HG02678 (cell line): ENCODE data around the gene GSTA1.
"Not testable (repeated sequence)": the region's sequence is repeated elsewhere in the genome, so short reads cannot be mapped to it uniquely, and the experiment has no call there.

Experiments used
- ATAC-seq: cut with Tn5 transposase; IDR thresholded peaks from one replicate; pipeline ENCODE4 v1.9.1; 2021; ENCODE audit warnings: mild to moderate bottlenecking, moderate library complexity; ENCODE audit not compliant: unreplicated experiment

The GSTA1 gene

GRCh38 chr6:52803668-52804255 is at the start of gene GSTA1:
Gene GSTA1 (minus strand): TSS chr6:52803816. CDS start chr6:52799267, 4,549 bp downstream.
- ATAC-seq = not testable (repeated sequence)

- no peak for ATAC-seq
Measured at GRCh38 chr6:52849137-52849536, 45.5 kb upstream of the GSTA1 start.

GRCh38 chr6:52846002-52846401 is 42.4 kb upstream of the GSTA1 start:
- ATAC-seq = no peak

- no peak for ATAC-seq
Measured at GRCh38 chr6:52843605-52844004, 40.0 kb upstream of the GSTA1 start.

- ATAC-seq = no peak
Measured at GRCh38 chr6:52840763-52841585, 37.4 kb upstream of the GSTA1 start, which contains the start of gene GSTA5. Gene GSTA5 (minus strand): TSS chr6:52840813.

GRCh38 chr6:52839124-52840055 is 35.8 kb upstream of the GSTA1 start:
- ATAC-seq = peak; percentile 84

- no peak for ATAC-seq
Measured at GRCh38 chr6:52834481-52834880, 30.9 kb upstream of the GSTA1 start.

GRCh38 chr6:52830869-52831268 is 27.3 kb upstream of the GSTA1 start:
- ATAC-seq = not testable (repeated sequence)

GRCh38 chr6:52829046-52829817 is 25.6 kb upstream of the GSTA1 start:
- no peak for ATAC-seq

- not testable (repeated sequence) for ATAC-seq
Measured at GRCh38 chr6:52828621-52829020, 25.0 kb upstream of the GSTA1 start.

GRCh38 chr6:52827073-52827783 is 23.6 kb upstream of the GSTA1 start:
- not testable (repeated sequence) for ATAC-seq

GRCh38 chr6:52826513-52826912 is 22.9 kb upstream of the GSTA1 start:
- no peak for ATAC-seq

GRCh38 chr6:52825900-52826459 is 22.4 kb upstream of the GSTA1 start:
- ATAC-seq = not testable (repeated sequence)

- ATAC-seq = not testable (repeated sequence)
Measured at GRCh38 chr6:52825270-52825793, 21.7 kb upstream of the GSTA1 start.

GRCh38 chr6:52821842-52822241 is 18.2 kb upstream of the GSTA1 start:
- ATAC-seq = no peak

- no peak for ATAC-seq
Measured at GRCh38 chr6:52820198-52820597, 16.6 kb upstream of the GSTA1 start.

- peak; percentile 92 for ATAC-seq
Measured at GRCh38 chr6:52815167-52816092, 11.8 kb upstream of the GSTA1 start.

GRCh38 chr6:52814545-52814944 is 10.9 kb upstream of the GSTA1 start:
- not testable (repeated sequence) for ATAC-seq
